KMS-11 (cell line): Measurements from ENCODE around the gene PRSS56.

ENCODE experiments used
- H2AFZ ChIP-seq: fragments of 200-600 bp; sonication (generic); 2 replicates; pipeline ENCODE4 v1.6.1; 2016; ENCODE audit warnings: antibody characterized with exemption, mixed run types, low read depth
- H3K27ac ChIP-seq: fragments of 200-600 bp; sonication (generic); 2 replicates; pipeline ENCODE4 v1.6.1; 2016; ENCODE audit warnings: mild to moderate bottlenecking, mixed run types
- H3K27me3 ChIP-seq: fragments of 200-600 bp; sonication (generic); 2 replicates; pipeline ENCODE4 v1.6.1; 2017; ENCODE audit warnings: mild to moderate bottlenecking, low read depth, mixed run types, moderate library complexity; ENCODE audit not compliant: insufficient read depth
- H3K36me3 ChIP-seq: fragments of 200-600 bp; sonication (generic); 2 replicates; pipeline ENCODE4 v1.6.1; 2017; ENCODE audit warnings: mild to moderate bottlenecking, mixed run types; ENCODE audit not compliant: insufficient read depth
- H3K4me1 ChIP-seq: fragments of 200-600 bp; sonication (generic); 2 replicates; pipeline ENCODE4 v1.6.1; 2016; ENCODE audit warnings: mild to moderate bottlenecking, low read depth, mixed run types; ENCODE audit not compliant: poor library complexity, severe bottlenecking
- H3K4me2 ChIP-seq: fragments of 200-600 bp; sonication (generic); 2 replicates; pipeline ENCODE4 v1.7.0; 2016; ENCODE audit warnings: mild to moderate bottlenecking, mixed run types
- H3K4me3 ChIP-seq: fragments of 200-600 bp; sonication (generic); IDR thresholded peaks from 2 replicates; pipeline ENCODE4 v1.6.1; 2017; ENCODE audit warnings: low read depth, low read length, mixed read lengths; ENCODE audit not compliant: insufficient read depth
- H3K79me2 ChIP-seq: fragments of 200-600 bp; sonication (generic); 2 replicates; pipeline ENCODE4 v1.6.1; 2016; ENCODE audit warnings: low read depth, mixed run types; ENCODE audit not compliant: insufficient read depth
- H3K9ac ChIP-seq: fragments of 200-600 bp; sonication (generic); 2 replicates; pipeline ENCODE4 v1.6.1; 2016; ENCODE audit warnings: mild to moderate bottlenecking, mixed run types
- H4K20me1 ChIP-seq: fragments of 200-600 bp; sonication (generic); 2 replicates; pipeline ENCODE4 v1.6.1; 2016; ENCODE audit warnings: mild to moderate bottlenecking, mixed run types; ENCODE audit not compliant: insufficient read depth
- CTCF ChIP-seq: fragments of 200-600 bp; sonication (generic); conservative IDR thresholded peaks from 2 replicates; pipeline ENCODE4 v1.6.1; 2017; ENCODE audit warnings: low read depth, mild to moderate bottlenecking, antibody characterized with exemption, low read length, moderate library complexity, mixed read lengths

Gene PRSS56

GRCh38 chr2:232485757-232486557 is 34.2 kb upstream of the PRSS56 start:
- Histone ChIP-seq H3K27me3 (0 out of 2 replicates have a peak, but pooled peaks cover 3% of the 10 kb centered on the region), H3K79me2 (no peaks in the 10 kb centered on the region), H3K4me2 (no peak overlapping the region), H3K4me3 (no peak overlapping the region), H3K27ac (no peak overlapping the region), H3K36me3 (no peaks in the 10 kb centered on the region), H2AFZ (no peak overlapping the region), H4K20me1 (no peaks in the 10 kb centered on the region), H3K4me1 (no peaks in the 10 kb centered on the region), H3K9ac (no peak overlapping the region)
- TF ChIP-seq CTCF = no peak

- Histone ChIP-seq H4K20me1 (no peaks in the 10 kb centered on the region), H3K27me3 (0 out of 2 replicates have a peak, but pooled peaks cover 3% of the 10 kb centered on the region), H3K27ac (no peak overlapping the region), H3K9ac (no peak overlapping the region), H3K79me2 (no peaks in the 10 kb centered on the region), H3K4me1 (no peaks in the 10 kb centered on the region), H3K36me3 (no peaks in the 10 kb centered on the region), H3K4me2 (no peak overlapping the region), H3K4me3 (no peak overlapping the region), H2AFZ (no peak overlapping the region)
- no peak for TF ChIP-seq CTCF
These were observed 33.4 kb upstream of the PRSS56 start for GRCh38 chr2:232486558-232487384.

- no peaks in the 10 kb centered on the region for H4K20me1 ChIP-seq
- no peak for TF ChIP-seq CTCF
These were observed 32.6 kb upstream of the PRSS56 start, which contains the start of gene ECEL1 for GRCh38 chr2:232487385-232488096. Gene ECEL1 (minus strand): TSS chr2:232487834. CDS start chr2:232486653, 1,181 bp downstream.

DNA sequence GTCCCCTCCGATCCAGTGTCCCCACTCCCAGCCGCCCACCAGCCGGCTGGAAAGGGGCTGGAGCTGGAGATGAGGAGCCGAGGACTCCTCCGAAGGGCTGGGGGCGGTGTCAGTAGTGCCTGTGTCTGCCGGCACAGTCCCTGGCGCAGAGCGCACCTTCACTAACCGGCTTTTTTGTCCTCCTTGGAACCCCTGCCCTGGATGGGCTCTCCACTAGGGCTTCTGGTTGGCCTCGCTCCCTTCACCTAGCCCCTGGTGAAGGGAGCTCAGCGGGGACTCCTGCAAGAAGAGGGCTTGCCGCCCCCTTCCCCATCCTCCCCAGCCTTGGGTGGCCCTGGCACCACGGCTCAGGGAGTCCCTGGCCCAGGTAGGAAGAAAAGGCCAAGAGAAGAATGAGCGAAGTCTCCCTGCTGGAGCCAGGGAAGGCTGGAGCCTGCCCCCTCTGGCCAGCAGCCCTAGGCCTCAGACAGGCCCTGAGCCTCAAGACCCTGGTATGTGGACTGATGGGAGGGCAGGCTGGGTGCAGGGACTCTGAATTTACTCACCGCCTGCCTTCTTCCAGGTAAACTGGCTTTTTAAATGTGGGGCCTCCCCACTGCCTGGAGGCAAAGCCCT is 32.0 kb upstream of the PRSS56 start:
- no peak overlapping the region for H3K4me3 ChIP-seq
- TF ChIP-seq CTCF = no peak

More at GRCh38 chr2:232487385-232488096, 32.6 kb upstream of the PRSS56 start, which contains the start of gene ECEL1:
- no peaks in the 10 kb centered on the region for H3K79me2 ChIP-seq
- no peak within 1 kb of the TSS for H3K4me3 ChIP-seq
- H3K9ac ChIP-seq = no peak within 1 kb of the TSS
- no peak within 1 kb of the TSS for H2AFZ ChIP-seq
- H3K4me1 ChIP-seq = no peaks in the 10 kb centered on the region
- H3K27me3 ChIP-seq = no peaks in the 10 kb centered on the region
- H3K4me2 ChIP-seq = no peak within 1 kb of the TSS
- H3K36me3 ChIP-seq = no peaks in the 10 kb centered on the region
- H3K27ac ChIP-seq = no peak within 1 kb of the TSS

More for the DNA sequence above, 32.0 kb upstream of the PRSS56 start:
- H3K27ac ChIP-seq = no peak overlapping the region
- no peaks in the 10 kb centered on the region for H3K27me3 ChIP-seq
- H4K20me1 ChIP-seq = no peaks in the 10 kb centered on the region
- H3K4me1 ChIP-seq = no peaks in the 10 kb centered on the region
- no peaks in the 10 kb centered on the region for H3K79me2 ChIP-seq
- no peak overlapping the region for H3K4me2 ChIP-seq
- no peaks in the 10 kb centered on the region for H3K36me3 ChIP-seq
- no peak overlapping the region for H2AFZ ChIP-seq
- no peak overlapping the region for H3K9ac ChIP-seq
